Left ventricle myocardium inferior (tissue), 1 donor: ENCODE results near the gene IL1RN. TPM values are rescaled to one million over a fixed set of nuclear protein-coding genes. Genes with fewer than 3 reads are reported as not detected.

ENCODE experiments used
- DNase-seq: peaks from one replicate; pipeline ENCODE4 v3.0.0-alpha.2; 2020
- H3K27ac ChIP-seq: fragments of 200-600 bp; replicated peaks from 2 replicates; pipeline ENCODE4 v1.8.0; 2021
- H3K27me3 ChIP-seq: fragments of 200-600 bp; 2 replicates; pipeline ENCODE4 v1.8.0; 2021; ENCODE audit warnings: low read depth
- H3K36me3 ChIP-seq: fragments of 200-600 bp; 2 replicates; pipeline ENCODE4 v1.8.0; 2021
- H3K4me1 ChIP-seq: fragments of 200-600 bp; 2 replicates; pipeline ENCODE4 v1.8.0; 2021
- H3K4me3 ChIP-seq: fragments of 200-600 bp; 2 replicates; pipeline ENCODE4 v1.8.0; 2021; ENCODE audit warnings: mild to moderate bottlenecking, moderate library complexity
- H3K9me3 ChIP-seq: fragments of 200-600 bp; replicated peaks from 2 replicates; pipeline ENCODE4 v1.8.0; 2021
- CTCF ChIP-seq: fragments of 200-600 bp; IDR thresholded peaks from 2 replicates; pipeline ENCODE4 v1.8.0; 2021; ENCODE audit warnings: antibody characterized with exemption, mild to moderate bottlenecking, borderline replicate concordance
- intact Hi-C: fragments of 100-400 bp; cut with micrococcal nuclease; formaldehyde crosslinking; loops from one replicate; pipeline ENCODE4 v1.11.0; 2022
- total RNA-seq: library from RNA; stranded (reverse); fragmentation: NEBNext Ultra II Directional; extraction: Animal tissue kit (Norgen Biotek cat#: 25700); gene quantifications from one replicate; pipeline ENCODE4 v1.2.1, GENCODE V29; 2021
- donor health status: DM: no; HTN: yes; CAD: no; lungs with severe emphysema.

The IL1RN gene
- total RNA-seq, 1 donor from 2014 or later, result 0.33 TPM

GRCh38 chr2:113131352-113132185 lies 4.2 kb downstream of the IL1RN start:
- no peaks in the 10 kb centered on the region for H3K4me1 ChIP-seq
- H3K4me3 ChIP-seq, result no peak overlapping the region
- H3K36me3 ChIP-seq, result no peaks in the 10 kb centered on the region
- TF ChIP-seq CTCF, result no peak
- H3K27me3 ChIP-seq, result no peaks in the 10 kb centered on the region
- intact Hi-C loops, result no loop called here
- no peak for DNase-seq
- H3K9me3 ChIP-seq, result no peaks in the 10 kb centered on the region
- H3K27ac ChIP-seq, result no peak overlapping the region

GRCh38 chr2:113132414-113133021 lies 5.1 kb downstream of the IL1RN start:
- no peaks in the 10 kb centered on the region for H3K27me3 ChIP-seq
- TF ChIP-seq CTCF, result no peak
- no peaks in the 10 kb centered on the region for H3K9me3 ChIP-seq
- no peaks in the 10 kb centered on the region for H3K4me1 ChIP-seq
- no peak overlapping the region for H3K4me3 ChIP-seq
- H3K27ac ChIP-seq, result no peak overlapping the region
- no peak for DNase-seq
- H3K36me3 ChIP-seq, result no peaks in the 10 kb centered on the region
- intact Hi-C loops, result no loop called here

- DNase-seq, result no peak
- intact Hi-C loops, result no loop called here
- no peaks in the 10 kb centered on the region for H3K9me3 ChIP-seq
Observed at GRCh38 chr2:113133704-113134598, 6.6 kb downstream of the IL1RN start.

GRCh38 chr2:113134717-113135116 lies 7.3 kb downstream of the IL1RN start:
- TF ChIP-seq CTCF, result no peak
- Histone ChIP-seq H3K36me3 (no peaks in the 10 kb centered on the region), H3K27ac (no peak overlapping the region), H3K4me1 (no peaks in the 10 kb centered on the region), H3K9me3 (no peaks in the 10 kb centered on the region), H3K27me3 (no peaks in the 10 kb centered on the region), H3K4me3 (no peak overlapping the region)
- intact Hi-C loops, result loop anchor here (5.0 kb wide), 1 partner anchor 238 kb away; no protein-coding TSS in a partner anchor
- DNase-seq, result no peak

More at GRCh38 chr2:113133704-113134598, 6.6 kb downstream of the IL1RN start:
- H3K27me3 ChIP-seq, result no peaks in the 10 kb centered on the region
- no peak overlapping the region for H3K27ac ChIP-seq
- TF ChIP-seq CTCF, result no peak
- no peak overlapping the region for H3K4me3 ChIP-seq
- no peaks in the 10 kb centered on the region for H3K4me1 ChIP-seq
- H3K36me3 ChIP-seq, result no peaks in the 10 kb centered on the region

- Histone ChIP-seq H3K36me3 (no peaks in the 10 kb centered on the region), H3K4me3 (no peak overlapping the region), H3K4me1 (no peaks in the 10 kb centered on the region), H3K27me3 (no peaks in the 10 kb centered on the region), H3K27ac (no peak overlapping the region), H3K9me3 (no peaks in the 10 kb centered on the region)
- TF ChIP-seq CTCF, result no peak
- intact Hi-C loops, result loop anchor here (5.0 kb wide), 1 partner anchor 237 kb away; no protein-coding TSS in a partner anchor
- DNase-seq, result no peak
Observed at GRCh38 chr2:113135317-113135716, 7.9 kb downstream of the IL1RN start.
